Activated CD4-positive, alpha-beta T cell treated with anti-CD3 and anti-CD28 coated beads, Interleukin-2, amount 50 U/mL, for 1 hour (primary cell): ENCODE results near the gene ICAM3.

ENCODE experiments used
- DNase-seq: peaks from one replicate; pipeline ENCODE4 v3.0.0-alpha.2; 2020

Gene ICAM3

GRCh38 chr19:10290357-10290875 lies 49.0 kb downstream of the ICAM3 start:
- DNase-seq = no peak

- peak; percentile 38 for DNase-seq
These were observed 49.5 kb downstream of the ICAM3 start, which contains the start of gene ICAM5 for GRCh38 chr19:10289836-10290356. Gene ICAM5, plus strand, starts transcription at chr19:10289952. Its CDS starts 92 bp downstream, at chr19:10290044.

- peak; percentile 64 for DNase-seq
These were observed 50.1 kb downstream of the ICAM3 start for GRCh38 chr19:10289167-10289835.

GRCh38 chr19:10288662-10289166 lies 50.7 kb downstream of the ICAM3 start:
- no peak for DNase-seq

- DNase-seq = no peak
These were observed 52.4 kb downstream of the ICAM3 start, which contains the start of gene ICAM4 for GRCh38 chr19:10286803-10287737. Gene ICAM4, plus strand, starts transcription at chr19:10286955. Its CDS starts 58 bp downstream, at chr19:10287013.

GRCh38 chr19:10285393-10285792 lies 54.0 kb downstream of the ICAM3 start:
- no peak for DNase-seq

GRCh38 chr19:10284960-10285278 lies 54.5 kb downstream of the ICAM3 start:
- no peak for DNase-seq

GRCh38 chr19:10284065-10284959 lies 55.1 kb downstream of the ICAM3 start:
- DNase-seq = no peak
